Peyer's patch (tissue), 4 donors: ENCODE data around the gene LARP1. TPM values are rescaled to one million over a fixed set of nuclear protein-coding genes. Genes with fewer than 3 reads are reported as not detected.

ENCODE experiments used
- DNase-seq, 3 donors: peaks; one replicate each; pipeline ENCODE4 v3.0.0-alpha.2; 2017 to 2019
- H3K27ac ChIP-seq, 4 donors: fragments of 200-600 bp; sonication (generic); one replicate each; pipeline ENCODE4 v1.5.1; 2016 to 2019
- H3K27me3 ChIP-seq, 2 donors: fragments of 200-600 bp; sonication (generic); one replicate each; pipeline ENCODE4 v1.5.1; 2019
- H3K36me3 ChIP-seq, 3 donors: fragments of 200-600 bp; sonication (generic); one replicate each; pipeline ENCODE4 v1.5.1; 2016 to 2019
- H3K4me1 ChIP-seq, 4 donors: fragments of 200-600 bp; sonication (generic); one replicate each; pipeline ENCODE4 v1.5.1; 2016 to 2019
- H3K4me3 ChIP-seq, 4 donors: fragments of 200-600 bp; sonication (generic); 1 replicate in 3 of 4; 2 replicates in 1 of 4; pipeline ENCODE4 v1.5.1; 2016 to 2019; ENCODE audit warnings: mild to moderate bottlenecking in 1 of 4
- H3K9me3 ChIP-seq, 4 donors: fragments of 200-600 bp; sonication (generic); one replicate each; pipeline ENCODE4 v1.5.1; 2016 to 2019; ENCODE audit warnings: mild to moderate bottlenecking in 1 of 4
- CTCF ChIP-seq, 6 experiments: fragments of 450-650 bp in 4 of 6; fragments of 200-600 bp in 2 of 6; sonication (generic) in 1 of 6; IDR thresholded peaks; one replicate each; pipeline ENCODE4 v1.5.1; 2017 to 2019; ENCODE audit warnings: antibody characterized with exemption in 6 of 6, mild to moderate bottlenecking in 3 of 6, moderate library complexity in 1 of 6
- POLR2A ChIP-seq, 2 donors: fragments of 450-650 bp; IDR thresholded peaks; one replicate each; pipeline ENCODE4 v1.5.1; 2017; ENCODE audit warnings: antibody characterized with exemption in 2 of 2, mild to moderate bottlenecking in 2 of 2, moderate library complexity in 2 of 2
- total RNA-seq, 4 donors: library from RNA; depleted of rRNA; stranded (reverse); fragments of >200 nt; gene quantifications; one replicate each; pipeline ENCODE4 v1.1.0, GENCODE V29; 2016

Gene LARP1
- total RNA-seq = 100 to 1,000 TPM in 3 of 4 donors, 10 to 100 TPM in 1; 84.1 to 177 (median 127) TPM

- DNase-seq = peak; percentile 47 to 70 (median 65)
- H3K36me3 ChIP-seq = no peaks in the 10 kb centered on the region
- H3K9me3 ChIP-seq = no peaks in the 10 kb centered on the region
- peak within 1 kb of the TSS; percentile 81 to 99 (median 93) for H3K4me3 ChIP-seq
- peak within 1 kb of the TSS; percentile 93 to 99 (median 96) for H3K27ac ChIP-seq
- peaks cover under 1 to 34% (median 23%) of the 10 kb centered on the region in 4 donors for H3K4me1 ChIP-seq
- no peaks in the 10 kb centered on the region for H3K27me3 ChIP-seq
- TF ChIP-seq POLR2A (IDR thresholded peaks at IDR 0.05) (no peak), CTCF (IDR thresholded peaks at IDR 0.05) (no peak)
These were observed at the start of gene LARP1 for GRCh38 chr5:154755361-154756008. LARP1 (plus strand) TSS chr5:154755377; CDS start chr5:154755758, 381 bp downstream.

GRCh38 chr5:154706416-154706815, 48.8 kb upstream of the LARP1 start:
- H3K4me3 ChIP-seq = no peak overlapping the region
- H3K27ac ChIP-seq = no peak overlapping the region
- TF ChIP-seq POLR2A (IDR thresholded peaks at IDR 0.05) (no peak), CTCF (IDR thresholded peaks at IDR 0.05) (no peak)
- no peaks in the 10 kb centered on the region for H3K27me3 ChIP-seq
- DNase-seq = no peak
- no peaks in the 10 kb centered on the region for H3K36me3 ChIP-seq
- H3K9me3 ChIP-seq = no peaks in the 10 kb centered on the region
- no peaks in the 10 kb centered on the region for H3K4me1 ChIP-seq

GRCh38 chr5:154707641-154708040, 47.5 kb upstream of the LARP1 start:
- TF ChIP-seq POLR2A (IDR thresholded peaks at IDR 0.05) (no peak), CTCF (IDR thresholded peaks at IDR 0.05) (no peak)
- no peak overlapping the region for H3K4me3 ChIP-seq
- H3K27ac ChIP-seq = no peak overlapping the region
- no peaks in the 10 kb centered on the region for H3K36me3 ChIP-seq
- H3K9me3 ChIP-seq = no peaks in the 10 kb centered on the region
- peaks cover 0 to 6% (median 0%) of the 10 kb centered on the region in 4 donors for H3K4me1 ChIP-seq
- no peaks in the 10 kb centered on the region for H3K27me3 ChIP-seq
- DNase-seq = no peak

GRCh38 chr5:154708207-154708606, 47.0 kb upstream of the LARP1 start:
- DNase-seq = no peak
- TF ChIP-seq CTCF (IDR thresholded peaks at IDR 0.05) (no peak), POLR2A (IDR thresholded peaks at IDR 0.05) (no peak)
- Histone ChIP-seq H3K27ac (no peak overlapping the region), H3K4me3 (no peak overlapping the region), H3K36me3 (no peaks in the 10 kb centered on the region), H3K27me3 (no peaks in the 10 kb centered on the region), H3K4me1 (peaks cover 0 to 11% (median 0%) of the 10 kb centered on the region in 4 donors), H3K9me3 (no peaks in the 10 kb centered on the region)

- H3K4me1 ChIP-seq = peaks cover 0 to 18% (median 0%) of the 10 kb centered on the region in 4 donors
- TF ChIP-seq CTCF (IDR thresholded peaks at IDR 0.05) (no peak), POLR2A (IDR thresholded peaks at IDR 0.05) (no peak)
- DNase-seq = no peak
- H3K4me3 ChIP-seq = no peak overlapping the region
- no peaks in the 10 kb centered on the region for H3K27me3 ChIP-seq
- no peak overlapping the region for H3K27ac ChIP-seq
- H3K36me3 ChIP-seq = no peaks in the 10 kb centered on the region
- no peaks in the 10 kb centered on the region for H3K9me3 ChIP-seq
These were observed 46.3 kb upstream of the LARP1 start for GRCh38 chr5:154708846-154709245.
